H9 (cell line): ENCODE measurements around the gene NUP188. TPM values are rescaled to one million over a fixed set of nuclear protein-coding genes. Genes with fewer than 3 reads are reported as not detected.

Source experiments
- DNase-seq: peaks from one replicate; pipeline ENCODE4 v3.0.0-alpha.2; 2017
- H2AFZ ChIP-seq: one replicate; pipeline ENCODE4 v1.6.1; 2013; ENCODE audit warnings: mild to moderate bottlenecking, low read length, control low read depth, moderate library complexity
- H2AK5ac ChIP-seq: 2 replicates; pipeline ENCODE4 v1.6.1; 2013; ENCODE audit warnings: low read length, control low read depth, mixed read lengths; ENCODE audit not compliant: insufficient read length
- H2BK120ac ChIP-seq: one replicate; pipeline ENCODE4 v1.6.1; 2013; ENCODE audit warnings: low read depth, mild to moderate bottlenecking, low read length, control low read depth, inconsistent platforms; ENCODE audit not compliant: poor library complexity, severe bottlenecking
- H2BK12ac ChIP-seq: 2 replicates; pipeline ENCODE4 v1.6.1; 2013; ENCODE audit warnings: low read length, control low read depth, mixed read lengths, low read depth; ENCODE audit not compliant: insufficient read length
- H2BK15ac ChIP-seq: 2 replicates; pipeline ENCODE4 v1.6.1; 2013; ENCODE audit warnings: low read depth, low read length, control low read depth
- H2BK20ac ChIP-seq: one replicate; pipeline ENCODE4 v1.6.1; 2013; ENCODE audit warnings: low read depth, mild to moderate bottlenecking, low read length, control low read depth, inconsistent platforms; ENCODE audit not compliant: poor library complexity, severe bottlenecking
- H2BK5ac ChIP-seq: 2 replicates; pipeline ENCODE4 v1.6.1; 2013; ENCODE audit warnings: low read length, control low read depth, mixed read lengths; ENCODE audit not compliant: insufficient read length
- H3K14ac ChIP-seq: 2 replicates; pipeline ENCODE4 v1.6.1; 2013; ENCODE audit warnings: low read length, control low read depth; ENCODE audit not compliant: insufficient read depth
- H3K18ac ChIP-seq: 2 replicates; pipeline ENCODE4 v1.6.1; 2013; ENCODE audit warnings: low read depth, mild to moderate bottlenecking, mixed read lengths, low read length, control low read depth; ENCODE audit not compliant: insufficient read length
- H3K23ac ChIP-seq: 2 replicates; pipeline ENCODE4 v1.6.1; 2013; ENCODE audit warnings: low read length, control low read depth, mixed read lengths, low read depth; ENCODE audit not compliant: insufficient read length
- H3K23me2 ChIP-seq: 2 replicates; pipeline ENCODE4 v1.6.1; 2013; ENCODE audit warnings: low read depth, mild to moderate bottlenecking, mixed read lengths, low read length, control low read depth; ENCODE audit not compliant: insufficient read length, poor library complexity, severe bottlenecking
- H3K27ac ChIP-seq: 2 replicates; pipeline ENCODE4 v1.5.1; 2013; ENCODE audit warnings: low read length, control low read depth, mixed read lengths, low read depth; ENCODE audit not compliant: insufficient read length
- H3K27me3 ChIP-seq: 2 replicates; pipeline ENCODE4 v1.6.1; 2013; ENCODE audit warnings: low read length, control low read depth, inconsistent platforms; ENCODE audit not compliant: insufficient read depth
- H3K4ac ChIP-seq: 2 replicates; pipeline ENCODE4 v1.6.1; 2013; ENCODE audit warnings: low read depth, mild to moderate bottlenecking, control low read depth, inconsistent platforms, low read length, moderate library complexity
- H3K4me1 ChIP-seq: 2 replicates; pipeline ENCODE4 v1.6.1; 2013; ENCODE audit warnings: low read length, control low read depth, inconsistent platforms; ENCODE audit not compliant: insufficient read depth
- H3K4me2 ChIP-seq: 2 replicates; pipeline ENCODE4 v1.6.1; 2013; ENCODE audit warnings: low read length, control low read depth, mixed read lengths; ENCODE audit not compliant: insufficient read length, insufficient read depth
- H3K56ac ChIP-seq: 2 replicates; pipeline ENCODE4 v1.6.1; 2013; ENCODE audit warnings: low read depth, mild to moderate bottlenecking, mixed read lengths, low read length, control low read depth; ENCODE audit not compliant: insufficient read length
- H3K79me1 ChIP-seq: 2 replicates; pipeline ENCODE4 v1.6.1; 2013; ENCODE audit warnings: low read depth, mild to moderate bottlenecking, moderate library complexity, low read length, control low read depth, inconsistent platforms; ENCODE audit not compliant: insufficient read depth, poor library complexity, severe bottlenecking
- H3K79me2 ChIP-seq: 2 replicates; pipeline ENCODE4 v1.6.1; 2013; ENCODE audit warnings: low read length, control low read depth, inconsistent platforms; ENCODE audit not compliant: insufficient read depth
- H3K9ac ChIP-seq: 2 replicates; pipeline ENCODE4 v1.6.1; 2013; ENCODE audit warnings: low read length, control low read depth, mixed read lengths; ENCODE audit not compliant: insufficient read length; ENCODE audit errors: extremely low read depth
- H3K9me3 ChIP-seq: one replicate; pipeline ENCODE4 v1.6.1; 2013; ENCODE audit warnings: low read depth, low read length, inconsistent platforms; ENCODE audit not compliant: control insufficient read depth
- H3T11ph ChIP-seq: one replicate; pipeline ENCODE4 v1.6.1; 2013; ENCODE audit warnings: mild to moderate bottlenecking, low read length, control low read depth, inconsistent platforms
- H4K20me1 ChIP-seq: one replicate; pipeline ENCODE4 v1.6.1; 2013; ENCODE audit not compliant: control insufficient read depth, insufficient read length, insufficient read depth
- H4K5ac ChIP-seq: 2 replicates; pipeline ENCODE4 v1.6.1; 2013; ENCODE audit warnings: low read depth, mild to moderate bottlenecking, mixed read lengths, low read length, control low read depth; ENCODE audit not compliant: insufficient read length
- H4K8ac ChIP-seq: replicated peaks from 2 replicates; pipeline ENCODE4 v1.6.1; 2013; ENCODE audit warnings: low read length, control low read depth, mixed read lengths, low read depth; ENCODE audit not compliant: insufficient read length
- H4K91ac ChIP-seq: 2 replicates; pipeline ENCODE4 v1.6.1; 2013; ENCODE audit warnings: low read depth, mild to moderate bottlenecking, moderate library complexity, mixed read lengths, low read length, control low read depth; ENCODE audit not compliant: insufficient read length
- H3K27ac Mint-ChIP-seq, 3 experiments: 2 replicates in 2 of 3; 3 replicates in 1 of 3; pipeline ENCODE4 v1.8.0; 2020 to 2021; ENCODE audit warnings: mixed read lengths in 3 of 3, mild to moderate bottlenecking in 1 of 3, moderate library complexity in 1 of 3
- H3K27me3 Mint-ChIP-seq: 2 replicates; pipeline ENCODE4 v1.8.0; 2021; ENCODE audit warnings: low read depth, mild to moderate bottlenecking, moderate library complexity, mixed read lengths
- H3K36me3 Mint-ChIP-seq, 3 experiments: 2 replicates in 2 of 3; 3 replicates in 1 of 3; pipeline ENCODE4 v1.8.0; 2020 to 2021; ENCODE audit warnings: low read depth in 3 of 3, mixed read lengths in 3 of 3; ENCODE audit not compliant: insufficient read depth in 1 of 3
- H3K4me1 Mint-ChIP-seq, 2 experiments: 2 replicates each; pipeline ENCODE4 v1.8.0; 2020; ENCODE audit warnings: mixed read lengths in 2 of 2
- H3K4me3 Mint-ChIP-seq, 2 experiments: 2 replicates in 1 of 2; 3 replicates in 1 of 2; pipeline ENCODE4 v1.8.0; 2020 to 2021; ENCODE audit warnings: mild to moderate bottlenecking in 2 of 2, mixed read lengths in 2 of 2, moderate library complexity in 1 of 2
- H3K9me3 Mint-ChIP-seq, 2 experiments: 2 replicates in 1 of 2; 3 replicates in 1 of 2; pipeline ENCODE4 v1.8.0; 2020; ENCODE audit warnings: mild to moderate bottlenecking in 2 of 2, mixed read lengths in 2 of 2, moderate library complexity in 1 of 2
- whole genome bisulfite sequencing: extraction: QIAGEN DNeasy Blood & Tissue Kit; methylation state at CpG from one replicate; pipeline ENCODE4 v1.1.7; 2013; ENCODE audit warnings: missing lambda C conversion rate, low lambda C conversion rate, mixed read lengths; ENCODE audit not compliant: insufficient read length; ENCODE audit errors: extremely low coverage; 5-methylcytosine and 5-hydroxymethylcytosine counted together
- total RNA-seq: library from RNA; stranded (reverse); gene quantifications from 2 replicates; pipeline ENCODE4 v1.2.1, GENCODE V29; 2021
- TF ChIP-seq, protein P1 (sequence below): fragments of 200-600 bp; sonication (generic); conservative IDR thresholded peaks from 3 replicates; pipeline ENCODE4 v1.8.0; 2021; ENCODE audit warnings: antibody characterized with exemption, mild to moderate bottlenecking

NUP188 gene
- total RNA-seq, 1 experiment from 2014 or later: 101 TPM

DNA sequence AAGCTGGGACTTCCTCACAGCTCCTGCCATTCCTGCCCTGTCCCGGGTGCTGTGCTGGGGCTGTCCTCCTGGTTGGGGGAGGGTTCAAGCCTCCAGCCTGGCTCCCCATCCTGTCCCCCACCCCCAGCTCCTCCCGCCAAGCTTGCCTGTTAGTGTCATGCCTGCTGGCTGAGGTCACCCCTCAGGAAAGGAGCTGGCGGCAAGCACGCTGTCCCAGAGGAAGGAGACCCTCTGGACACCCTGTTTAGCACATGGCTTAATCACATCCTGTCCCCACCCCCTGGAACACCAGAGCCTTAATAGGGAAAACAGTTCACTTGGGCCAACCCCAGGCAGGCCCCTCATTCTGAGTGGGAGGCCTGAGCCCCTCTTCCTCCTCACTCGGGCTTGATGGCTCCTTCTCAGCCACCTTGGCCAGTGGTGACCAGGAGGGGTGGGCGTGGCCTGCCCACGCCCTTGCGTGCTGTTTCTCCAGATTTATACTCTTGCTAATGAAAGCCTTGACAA is 35.9 kb upstream of the NUP188 start:
- WGBS: no CpG with 5 or more reads among the region's 8 CpGs
- no peak overlapping the region for H4K8ac ChIP-seq
- H3K9me3 ChIP-seq: no peaks in the 10 kb centered on the region
- no peak overlapping the region for H2AK5ac ChIP-seq
- H4K20me1 ChIP-seq: no peaks in the 10 kb centered on the region
- H3K4ac ChIP-seq: no peak overlapping the region
- no peak overlapping the region for H3K56ac ChIP-seq
- no peaks in the 10 kb centered on the region for H3K23me2 ChIP-seq
- H3K27me3 Mint-ChIP-seq: peaks cover 2% of the 10 kb centered on the region; the same call in 1 of the 2 replicates
- H3K9me3 Mint-ChIP-seq: no peaks in the 10 kb centered on the region
- peaks cover 29 to 30% of the 10 kb centered on the region in 2 experiments for H3K4me1 Mint-ChIP-seq
- DNase-seq: peak; percentile 62
- peaks cover 7% of the 10 kb centered on the region for H3K79me1 ChIP-seq
- H3K4me3 Mint-ChIP-seq: peak overlapping the region in 1 of 2 experiments; percentile 48; a peak in 1 of 5 replicates
- H3K27ac ChIP-seq: peak overlapping the region; percentile 3
- no peak overlapping the region for H3K9ac ChIP-seq
- peaks cover 47 to 78% (median 57%) of the 10 kb centered on the region in 3 experiments for H3K36me3 Mint-ChIP-seq
- no peak overlapping the region for H4K5ac ChIP-seq
- peaks cover 5% of the 10 kb centered on the region; the same call in 1 of the 2 replicates for H3K4me1 ChIP-seq
- no peak overlapping the region for H3T11ph ChIP-seq
- peaks cover 7% of the 10 kb centered on the region; the same call in 1 of the 2 replicates for H3K79me2 ChIP-seq
- H2BK20ac ChIP-seq: no peak overlapping the region
- no peak overlapping the region for H3K23ac ChIP-seq
- H2BK5ac ChIP-seq: no peak overlapping the region
- peak overlapping the region; percentile 67 for H3K14ac ChIP-seq
- H3K27ac Mint-ChIP-seq: peak overlapping the region; percentile 80 to 99 (median 94); a peak in 5 of 7 replicates
- H3K27me3 ChIP-seq: no peaks in the 10 kb centered on the region
- H2BK120ac ChIP-seq: no peak overlapping the region
- H4K91ac ChIP-seq: no peak overlapping the region
- no peak overlapping the region for H3K4me2 ChIP-seq
- no peak overlapping the region for H2AFZ ChIP-seq
- TF ChIP-seq, protein P1, sequence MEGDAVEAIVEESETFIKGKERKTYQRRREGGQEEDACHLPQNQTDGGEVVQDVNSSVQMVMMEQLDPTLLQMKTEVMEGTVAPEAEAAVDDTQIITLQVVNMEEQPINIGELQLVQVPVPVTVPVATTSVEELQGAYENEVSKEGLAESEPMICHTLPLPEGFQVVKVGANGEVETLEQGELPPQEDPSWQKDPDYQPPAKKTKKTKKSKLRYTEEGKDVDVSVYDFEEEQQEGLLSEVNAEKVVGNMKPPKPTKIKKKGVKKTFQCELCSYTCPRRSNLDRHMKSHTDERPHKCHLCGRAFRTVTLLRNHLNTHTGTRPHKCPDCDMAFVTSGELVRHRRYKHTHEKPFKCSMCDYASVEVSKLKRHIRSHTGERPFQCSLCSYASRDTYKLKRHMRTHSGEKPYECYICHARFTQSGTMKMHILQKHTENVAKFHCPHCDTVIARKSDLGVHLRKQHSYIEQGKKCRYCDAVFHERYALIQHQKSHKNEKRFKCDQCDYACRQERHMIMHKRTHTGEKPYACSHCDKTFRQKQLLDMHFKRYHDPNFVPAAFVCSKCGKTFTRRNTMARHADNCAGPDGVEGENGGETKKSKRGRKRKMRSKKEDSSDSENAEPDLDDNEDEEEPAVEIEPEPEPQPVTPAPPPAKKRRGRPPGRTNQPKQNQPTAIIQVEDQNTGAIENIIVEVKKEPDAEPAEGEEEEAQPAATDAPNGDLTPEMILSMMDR: no peak
- H2BK12ac ChIP-seq: no peak overlapping the region
- H3K18ac ChIP-seq: no peak overlapping the region
- H2BK15ac ChIP-seq: no peak overlapping the region
